RWPE1 (cell line): Measurements from ENCODE around the gene C2orf92.

Experiments
- CTCF ChIA-PET: fragments of 350-600 bp; sonication (Branson Sonifier 250); formaldehyde crosslinking; extraction: SDS; loops from one replicate; lab custom pipeline; 2021; lab: Yijun Ruan, JAX
- POLR2A ChIA-PET: fragments of 400-600 bp; formaldehyde crosslinking; extraction: SDS; loops from one replicate; lab custom pipeline; 2020; ENCODE audit warnings: antibody characterized with exemption; ENCODE audit not compliant: low non-redundant PET; lab: Yijun Ruan, JAX
- DNase-seq: peaks from one replicate; pipeline ENCODE4 v3.0.0; 2012; ENCODE audit warnings: low spot score
- H3K27ac ChIP-seq: fragments of 450-650 bp; 2 replicates; pipeline ENCODE4 v1.5.1; 2017
- TF ChIP-seq, protein P1 (sequence below): fragments of 450-650 bp; conservative IDR thresholded peaks from 2 replicates; pipeline ENCODE4 v1.5.1; 2017; ENCODE audit warnings: low read depth, mild to moderate bottlenecking

The C2orf92 gene

GRCh38 chr2:97645695-97646629, 23.6 kb upstream of the C2orf92 start, which contains the start of gene COX5B:
TSS of gene COX5B (plus strand) at chr2:97646062. CDS start at chr2:97646087, 25 bp downstream.
- H3K27ac ChIP-seq = peak within 1 kb of the TSS; percentile 81
- ChIA-PET POLR2A (interaction anchor here (1.5 to 2.0 kb wide), 2 partner anchors 17 to 18 kb away, joined by 8 to 10 read pairs; partner anchors contain the start of gene ACTR1B), CTCF (interaction anchor here (0.7 kb wide), 2 partner anchors 1136 to 1154 kb away, joined by 3 read pairs; no protein-coding TSS in a partner anchor)
- TF ChIP-seq, protein P1, sequence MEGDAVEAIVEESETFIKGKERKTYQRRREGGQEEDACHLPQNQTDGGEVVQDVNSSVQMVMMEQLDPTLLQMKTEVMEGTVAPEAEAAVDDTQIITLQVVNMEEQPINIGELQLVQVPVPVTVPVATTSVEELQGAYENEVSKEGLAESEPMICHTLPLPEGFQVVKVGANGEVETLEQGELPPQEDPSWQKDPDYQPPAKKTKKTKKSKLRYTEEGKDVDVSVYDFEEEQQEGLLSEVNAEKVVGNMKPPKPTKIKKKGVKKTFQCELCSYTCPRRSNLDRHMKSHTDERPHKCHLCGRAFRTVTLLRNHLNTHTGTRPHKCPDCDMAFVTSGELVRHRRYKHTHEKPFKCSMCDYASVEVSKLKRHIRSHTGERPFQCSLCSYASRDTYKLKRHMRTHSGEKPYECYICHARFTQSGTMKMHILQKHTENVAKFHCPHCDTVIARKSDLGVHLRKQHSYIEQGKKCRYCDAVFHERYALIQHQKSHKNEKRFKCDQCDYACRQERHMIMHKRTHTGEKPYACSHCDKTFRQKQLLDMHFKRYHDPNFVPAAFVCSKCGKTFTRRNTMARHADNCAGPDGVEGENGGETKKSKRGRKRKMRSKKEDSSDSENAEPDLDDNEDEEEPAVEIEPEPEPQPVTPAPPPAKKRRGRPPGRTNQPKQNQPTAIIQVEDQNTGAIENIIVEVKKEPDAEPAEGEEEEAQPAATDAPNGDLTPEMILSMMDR = no peak
- peak; percentile 98 for DNase-seq

DNA sequence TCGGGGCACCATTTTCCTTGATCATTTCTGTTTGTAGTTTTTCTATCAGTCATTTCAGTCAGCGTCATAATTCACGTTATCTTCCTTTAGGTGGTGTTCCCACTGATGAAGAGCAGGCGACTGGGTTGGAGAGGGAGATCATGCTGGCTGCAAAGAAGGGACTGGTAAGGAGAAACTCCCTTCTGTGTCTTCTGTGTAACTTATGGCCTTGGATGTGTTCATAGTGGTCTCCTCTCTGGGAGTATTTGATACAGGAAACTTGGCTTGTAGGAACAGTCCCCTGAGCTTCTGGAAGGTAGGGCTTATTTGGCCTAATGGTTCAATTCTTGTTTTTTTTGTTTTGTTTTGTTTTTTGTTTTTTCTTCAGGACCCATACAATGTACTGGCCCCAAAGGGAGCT, 22.5 kb upstream of the C2orf92 start:
- TF ChIP-seq, protein P1 = no peak
- CTCF ChIA-PET = interaction anchor here (0.7 kb wide), 1 partner anchor 1153 kb away, joined by 3 read pairs; no protein-coding TSS in a partner anchor
- peak overlapping the region; percentile 81 for H3K27ac ChIP-seq
- POLR2A ChIA-PET = no interaction called here
- DNase-seq = no peak

DNA sequence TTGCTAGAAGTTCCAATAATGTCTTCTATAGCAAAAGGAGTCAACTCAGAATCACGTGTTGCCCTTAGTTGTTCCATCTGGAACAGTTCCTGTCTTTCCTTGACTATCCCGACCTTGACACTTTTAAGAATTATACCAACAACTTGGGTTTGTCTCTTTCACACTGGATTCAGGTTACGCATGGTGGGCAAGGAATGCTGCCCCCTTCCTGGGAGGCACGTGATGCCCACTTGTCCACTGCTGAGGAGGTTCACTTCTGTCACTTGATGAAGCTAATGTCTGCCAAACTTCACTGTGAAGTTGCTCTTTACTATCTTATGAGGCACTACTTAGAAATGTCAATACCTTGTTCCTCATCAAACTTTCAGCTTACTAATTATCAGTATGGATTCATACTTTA, 18.4 kb upstream of the C2orf92 start:
- no peak for DNase-seq
- POLR2A ChIA-PET = no interaction called here

DNA sequence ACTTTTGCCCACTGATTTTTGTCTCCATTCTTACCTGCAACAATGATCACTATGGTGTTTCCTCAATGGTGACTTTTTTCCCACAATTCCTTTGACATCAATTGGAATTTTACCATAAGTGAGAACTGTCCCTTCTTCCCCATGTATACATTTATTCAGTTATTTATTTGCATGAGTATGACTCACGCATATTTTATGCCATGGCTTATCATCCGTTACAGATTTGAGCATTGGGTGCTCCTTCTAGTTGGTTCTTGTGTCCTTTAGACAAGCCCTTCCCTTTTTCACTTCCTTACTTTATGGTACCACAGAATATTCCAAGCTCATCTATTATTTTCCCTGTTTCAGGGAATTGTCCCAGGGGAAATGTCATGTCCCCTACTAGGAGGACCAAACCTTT, 16.0 kb upstream of the C2orf92 start:
- no peak overlapping the region for H3K27ac ChIP-seq
- ChIA-PET POLR2A (no interaction called here), CTCF (no interaction called here)
- DNase-seq = no peak
- TF ChIP-seq, protein P1 = no peak

More for the DNA sequence above, 18.4 kb upstream of the C2orf92 start:
- CTCF ChIA-PET = no interaction called here
- no peak overlapping the region for H3K27ac ChIP-seq
- TF ChIP-seq, protein P1 = no peak

- H3K27ac ChIP-seq = no peak overlapping the region
- CTCF ChIA-PET = no interaction called here
- TF ChIP-seq, protein P1 = no peak
- DNase-seq = no peak
- POLR2A ChIA-PET = no interaction called here
These were observed 15.6 kb upstream of the C2orf92 start for GRCh38 chr2:97653874-97654273.

- TF ChIP-seq, protein P1 = no peak
- ChIA-PET CTCF (no interaction called here), POLR2A (no interaction called here)
- 0 out of 2 replicates have a peak overlapping the region, but pooled peaks have one; percentile 9 for H3K27ac ChIP-seq
- DNase-seq = no peak
These were observed 15.2 kb upstream of the C2orf92 start for GRCh38 chr2:97654309-97654708.
